Neural crest cell (in vitro differentiated cells): ENCODE results near the gene CEP97. TPM values are rescaled to one million over a fixed set of nuclear protein-coding genes. Genes with fewer than 3 reads are reported as not detected.

ENCODE experiments used
- DNase-seq: peaks from one replicate; pipeline ENCODE4 v3.0.0; 2021; ENCODE audit warnings: low read depth, mixed read lengths, low spot score
- H3K27ac Mint-ChIP-seq: one replicate; pipeline ENCODE4 v1.8.0; 2021; ENCODE audit warnings: mild to moderate bottlenecking, mixed read lengths; ENCODE audit not compliant: unreplicated experiment
- H3K27me3 Mint-ChIP-seq: 2 replicates; pipeline ENCODE4 v1.8.0; 2021; ENCODE audit warnings: low read depth, mild to moderate bottlenecking, mixed read lengths
- H3K36me3 Mint-ChIP-seq: 2 replicates; pipeline ENCODE4 v1.8.0; 2021; ENCODE audit warnings: low read depth, mild to moderate bottlenecking, mixed read lengths
- H3K4me1 Mint-ChIP-seq: 2 replicates; pipeline ENCODE4 v1.8.0; 2021; ENCODE audit warnings: mixed read lengths
- H3K4me3 Mint-ChIP-seq: one replicate; pipeline ENCODE4 v1.8.0; 2021; ENCODE audit warnings: mild to moderate bottlenecking, mixed read lengths
- H3K9me3 Mint-ChIP-seq: 2 replicates; pipeline ENCODE4 v1.8.0; 2021; ENCODE audit warnings: mixed read lengths
- total RNA-seq: library from RNA; stranded (reverse); gene quantifications from 2 replicates; pipeline ENCODE4 v1.2.1, GENCODE V29; 2021
- TF ChIP-seq, protein P1 (sequence below): fragments of 200-600 bp; sonication (generic); conservative IDR thresholded peaks from 2 replicates; pipeline ENCODE4 v1.5.0; 2021; ENCODE audit warnings: antibody characterized with exemption, mild to moderate bottlenecking

Gene CEP97
- total RNA-seq, 1 donor from 2014 or later: 25.1 TPM

DNA sequence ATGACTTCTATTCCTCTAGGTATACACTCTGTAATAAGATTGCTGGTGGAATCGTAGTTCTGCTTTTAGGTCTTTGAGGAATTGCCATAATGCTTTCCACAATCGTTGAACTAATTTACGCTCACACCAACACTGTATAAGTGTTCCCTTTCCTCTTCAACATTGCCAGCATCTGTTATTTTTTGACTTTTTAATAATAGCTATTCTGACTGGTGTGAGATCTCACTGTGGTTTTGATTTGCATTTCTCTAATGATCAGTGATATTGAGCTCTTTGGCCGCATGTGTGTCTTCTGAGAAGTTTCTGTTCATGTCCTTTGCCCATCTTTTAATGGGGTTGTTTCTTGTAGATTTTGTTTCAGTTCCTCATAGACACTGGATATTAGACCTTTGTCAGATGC is 67.4 kb downstream of the CEP97 start:
- H3K27me3 Mint-ChIP-seq: no peaks in the 10 kb centered on the region
- H3K4me3 Mint-ChIP-seq: no peak overlapping the region
- no peak overlapping the region for H3K27ac Mint-ChIP-seq
- no peak for DNase-seq
- H3K9me3 Mint-ChIP-seq: peaks cover 10% of the 10 kb centered on the region
- H3K4me1 Mint-ChIP-seq: no peaks in the 10 kb centered on the region
- peaks cover 57% of the 10 kb centered on the region for H3K36me3 Mint-ChIP-seq
- TF ChIP-seq, protein P1, sequence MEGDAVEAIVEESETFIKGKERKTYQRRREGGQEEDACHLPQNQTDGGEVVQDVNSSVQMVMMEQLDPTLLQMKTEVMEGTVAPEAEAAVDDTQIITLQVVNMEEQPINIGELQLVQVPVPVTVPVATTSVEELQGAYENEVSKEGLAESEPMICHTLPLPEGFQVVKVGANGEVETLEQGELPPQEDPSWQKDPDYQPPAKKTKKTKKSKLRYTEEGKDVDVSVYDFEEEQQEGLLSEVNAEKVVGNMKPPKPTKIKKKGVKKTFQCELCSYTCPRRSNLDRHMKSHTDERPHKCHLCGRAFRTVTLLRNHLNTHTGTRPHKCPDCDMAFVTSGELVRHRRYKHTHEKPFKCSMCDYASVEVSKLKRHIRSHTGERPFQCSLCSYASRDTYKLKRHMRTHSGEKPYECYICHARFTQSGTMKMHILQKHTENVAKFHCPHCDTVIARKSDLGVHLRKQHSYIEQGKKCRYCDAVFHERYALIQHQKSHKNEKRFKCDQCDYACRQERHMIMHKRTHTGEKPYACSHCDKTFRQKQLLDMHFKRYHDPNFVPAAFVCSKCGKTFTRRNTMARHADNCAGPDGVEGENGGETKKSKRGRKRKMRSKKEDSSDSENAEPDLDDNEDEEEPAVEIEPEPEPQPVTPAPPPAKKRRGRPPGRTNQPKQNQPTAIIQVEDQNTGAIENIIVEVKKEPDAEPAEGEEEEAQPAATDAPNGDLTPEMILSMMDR: no peak

DNA sequence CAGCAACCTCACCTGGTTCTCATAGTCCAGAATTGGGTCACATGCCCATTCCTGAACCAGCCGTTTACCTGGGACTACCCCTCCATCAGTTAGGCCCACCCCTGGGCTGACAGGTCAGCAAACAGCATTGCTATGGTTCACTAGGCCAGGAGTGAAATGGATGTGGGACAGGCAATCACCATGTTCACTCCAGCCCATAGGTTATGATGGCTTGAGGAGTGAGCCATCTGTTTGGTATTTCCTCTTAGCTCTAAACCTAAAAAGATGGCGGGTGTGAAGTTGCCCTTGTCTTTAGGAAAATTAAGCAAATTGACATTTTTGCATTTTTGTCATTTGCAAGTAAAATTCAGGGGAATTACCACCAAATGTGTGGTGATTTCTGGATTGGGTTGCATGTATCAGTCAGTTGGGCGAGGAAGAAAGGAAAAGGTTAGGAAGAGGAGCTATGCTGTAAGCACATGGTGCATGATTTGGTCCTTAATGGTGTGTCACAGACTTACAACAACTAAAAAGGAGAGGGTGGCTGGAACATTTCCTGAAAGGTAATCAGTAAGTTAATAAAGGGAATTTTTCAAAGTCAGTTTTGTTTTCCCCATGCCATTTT is 71.8 kb downstream of the CEP97 start:
- TF ChIP-seq, protein P1: no peak
- Mint-ChIP-seq H3K4me3 (no peak overlapping the region), H3K27me3 (no peaks in the 10 kb centered on the region), H3K4me1 (no peaks in the 10 kb centered on the region), H3K36me3 (peaks cover 41% of the 10 kb centered on the region), H3K27ac (no peak overlapping the region), H3K9me3 (peaks cover 10% of the 10 kb centered on the region)
- no peak for DNase-seq

DNA sequence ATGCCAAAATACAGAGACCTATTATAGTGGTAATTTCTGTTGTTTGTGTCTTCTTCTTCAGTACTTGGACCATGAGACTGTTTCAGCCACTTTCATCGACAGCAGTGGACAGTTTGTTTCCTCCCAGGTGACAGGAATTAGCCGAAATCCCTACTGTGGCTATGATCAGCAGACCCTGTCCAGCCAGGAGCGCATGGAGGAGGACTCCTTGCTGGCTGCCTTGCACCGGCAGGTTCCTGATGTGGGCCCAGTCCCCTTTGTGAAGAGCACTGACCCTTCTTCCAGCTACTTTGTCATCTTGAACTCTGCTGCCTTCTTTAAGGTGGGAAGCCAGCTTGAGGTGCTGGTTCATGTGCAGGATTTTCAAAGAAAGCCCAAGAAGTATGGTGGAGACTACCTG is 76.8 kb downstream of the CEP97 start:
- Mint-ChIP-seq H3K27me3 (no peaks in the 10 kb centered on the region), H3K36me3 (peaks cover 10% of the 10 kb centered on the region)
- DNase-seq: no peak

DNA sequence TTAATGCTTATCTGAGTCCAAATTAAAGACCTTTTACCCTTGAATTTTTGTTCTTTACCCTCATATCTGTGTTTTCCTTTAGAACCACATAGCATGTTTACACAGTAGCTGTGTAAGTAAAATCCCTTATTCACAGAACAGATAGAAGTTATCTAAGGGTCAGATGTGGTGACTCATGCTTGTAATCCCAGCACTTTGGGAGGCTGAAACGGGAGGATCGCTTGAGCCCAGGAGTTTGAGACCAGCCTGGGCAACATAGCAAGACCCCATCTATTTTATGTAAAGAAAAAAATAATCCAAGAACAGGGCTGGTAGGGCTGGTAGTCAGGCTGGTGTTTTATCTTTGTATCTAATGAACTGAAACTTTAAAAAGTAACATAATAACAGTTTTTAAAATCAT is 77.8 kb downstream of the CEP97 start:
- no peaks in the 10 kb centered on the region for H3K4me1 Mint-ChIP-seq
- H3K9me3 Mint-ChIP-seq: no peaks in the 10 kb centered on the region
- no peak for DNase-seq
- peaks cover 8% of the 10 kb centered on the region for H3K36me3 Mint-ChIP-seq
- no peaks in the 10 kb centered on the region for H3K27me3 Mint-ChIP-seq
- H3K4me3 Mint-ChIP-seq: no peak overlapping the region
- TF ChIP-seq, protein P1: no peak
- no peak overlapping the region for H3K27ac Mint-ChIP-seq

More for the DNA sequence above, 76.8 kb downstream of the CEP97 start:
- no peaks in the 10 kb centered on the region for H3K4me1 Mint-ChIP-seq
- H3K27ac Mint-ChIP-seq: no peak overlapping the region
- TF ChIP-seq, protein P1: no peak
- no peaks in the 10 kb centered on the region for H3K9me3 Mint-ChIP-seq
- H3K4me3 Mint-ChIP-seq: no peak overlapping the region

DNA sequence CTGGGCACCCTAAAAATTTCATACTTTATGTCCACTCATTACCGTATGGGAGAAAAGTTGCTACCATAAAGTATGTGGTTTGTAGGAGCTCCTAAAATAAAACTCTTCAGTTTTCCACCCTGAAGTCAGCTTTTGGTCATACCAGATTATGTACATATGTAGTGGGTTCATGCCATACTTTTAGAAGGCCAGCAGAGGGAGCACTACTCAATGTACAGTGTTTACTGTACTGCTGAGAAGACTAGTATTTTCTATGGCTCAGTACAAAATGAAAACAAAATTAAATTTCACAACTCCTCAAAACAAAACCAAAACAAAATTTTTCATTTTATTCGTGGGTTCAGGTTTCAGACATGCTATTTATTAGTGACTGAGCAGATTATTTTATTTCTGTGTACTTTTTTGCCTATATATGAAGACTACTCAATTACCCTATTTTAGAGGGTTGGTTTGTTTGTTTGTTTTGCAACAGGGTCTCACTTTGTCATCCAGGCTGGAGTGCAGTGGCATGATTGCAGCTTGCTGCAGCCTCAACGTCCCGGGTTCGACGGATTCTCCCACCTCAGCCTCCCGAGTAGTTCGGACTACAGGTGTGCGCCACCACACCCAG is 78.9 kb downstream of the CEP97 start:
- DNase-seq: peak; percentile 34
- H3K27me3 Mint-ChIP-seq: no peaks in the 10 kb centered on the region
- no peak overlapping the region for H3K27ac Mint-ChIP-seq
- H3K9me3 Mint-ChIP-seq: no peaks in the 10 kb centered on the region
- no peaks in the 10 kb centered on the region for H3K4me1 Mint-ChIP-seq
- H3K4me3 Mint-ChIP-seq: no peak overlapping the region
- TF ChIP-seq, protein P1: peak; percentile 89
- peaks cover 5% of the 10 kb centered on the region for H3K36me3 Mint-ChIP-seq
